ENCODE data around the gene STUB1.
A peak's percentile ranks its signal among the peaks of the same experiment; 100 is the strongest.

- no peak for TF ChIP-seq CTCF (IDR thresholded peaks at IDR 0.05; ENCODE audit: insufficient read depth, low read length)
- peak; percentile 34 for TF ChIP-seq POLR2AphosphoS5 (IDR thresholded peaks at IDR 0.05; ENCODE audit: low read depth)
These were observed at the start of gene STUB1 for GRCh38 chr16:679814-680624.
